Kidney (tissue), 14 donors: Measurements from ENCODE around the gene MORF4L2. TPM values are rescaled to one million over a fixed set of nuclear protein-coding genes. Genes with fewer than 3 reads are reported as not detected.
"Not testable (repeated sequence)": the region's sequence is repeated elsewhere in the genome, so short reads cannot be mapped to it uniquely, and the experiment has no call there.

Experiments
- DNase-seq, 5 donors: peaks; one replicate each; pipeline ENCODE4 v3.0.0-alpha.2; 2013 to 2020
- FAIRE-seq: peaks from 2 replicates; lab custom pipeline; 2012; peaks lifted over from hg19 to GRCh38; lab: Jason Lieb, UNC
- H3K27ac ChIP-seq, 2 donors: one replicate each; pipeline ENCODE4 v1.7.0; 2013; ENCODE audit warnings: low read depth in 2 of 2, low read length in 2 of 2, inconsistent platforms in 1 of 2
- H3K27me3 ChIP-seq: one replicate; pipeline ENCODE4 v1.7.1; 2013; ENCODE audit warnings: low read length, inconsistent platforms; ENCODE audit not compliant: control insufficient read depth, insufficient read depth
- H3K36me3 ChIP-seq, 3 donors: one replicate each; pipeline versions ENCODE4 v1.7.0 to v1.7.1; 2013; ENCODE audit warnings: low read length in 3 of 3, control low read depth in 1 of 3, inconsistent platforms in 1 of 3; ENCODE audit not compliant: insufficient read depth in 3 of 3, control insufficient read depth in 2 of 3
- H3K4me1 ChIP-seq, 3 donors: one replicate each; pipeline versions ENCODE4 v1.7.0 to v1.7.1; 2013; ENCODE audit warnings: low read length in 3 of 3, inconsistent platforms in 1 of 3, low read depth in 1 of 3; ENCODE audit not compliant: control insufficient read depth in 2 of 3, insufficient read depth in 2 of 3
- H3K4me3 ChIP-seq, 3 donors: one replicate each; pipeline versions ENCODE4 v1.7.0 to v1.8.1; 2013; ENCODE audit warnings: low read length in 3 of 3, control low read depth in 1 of 3, inconsistent platforms in 1 of 3
- H3K9ac ChIP-seq, 3 donors: one replicate each; pipeline versions ENCODE4 v1.7.0 to v1.7.1; 2013; ENCODE audit warnings: low read length in 3 of 3, control low read depth in 1 of 3, inconsistent platforms in 1 of 3
- H3K9me3 ChIP-seq, 3 donors: one replicate each; pipeline versions ENCODE4 v1.7.0 to v1.7.1; 2013; ENCODE audit warnings: low read length in 3 of 3, control low read depth in 1 of 3, inconsistent platforms in 1 of 3; ENCODE audit not compliant: control insufficient read depth in 2 of 3, insufficient read depth in 1 of 3
- intact Hi-C: fragments of 100-400 bp; cut with DNase I; formaldehyde crosslinking; loops from one replicate; pipeline ENCODE4 v1.11.1; 2022
- polyA plus RNA-seq: library from polyadenylated mRNA; stranded (reverse); fragments of 350-450 nt; fragmentation: Illumina TruSeq; extraction: RNeasy Lipid Tissue Mini Kit (QIAGEN cat#74804); gene quantifications from one replicate; pipeline ENCODE4 v1.2.3, GENCODE V29; 2014; ENCODE audit warnings: low read depth, low replicate concordance; ENCODE audit not compliant: insufficient read depth
- total RNA-seq: library from RNA; stranded (reverse); fragmentation: NEBNext Ultra II Directional; extraction: Animal tissue kit (Norgen Biotek cat#: 25700); gene quantifications from one replicate; pipeline ENCODE4 v1.2.1, GENCODE V29; 2021
- TF ChIP-seq, protein P1 (sequence below): IDR thresholded peaks from 3 replicates; pipeline ENCODE4 v1.5.1; 2012; ENCODE audit warnings: mild to moderate bottlenecking, moderate library complexity, borderline replicate concordance; ENCODE audit not compliant: insufficient read depth; ENCODE audit errors: extremely low read depth
- donor health status: control.
- donor health status: control.
- donor health status: control.
- donor health status: control.
- donor health status: control.
- donor health status: DM: yes; HTN: yes; CAD: no.
- donor health status: Normal renal cell carcinoma (clear cell type).

Gene MORF4L2
- total and polyA plus RNA-seq, 2 donors from 2014 or later: 146 to 250 TPM

DNA sequence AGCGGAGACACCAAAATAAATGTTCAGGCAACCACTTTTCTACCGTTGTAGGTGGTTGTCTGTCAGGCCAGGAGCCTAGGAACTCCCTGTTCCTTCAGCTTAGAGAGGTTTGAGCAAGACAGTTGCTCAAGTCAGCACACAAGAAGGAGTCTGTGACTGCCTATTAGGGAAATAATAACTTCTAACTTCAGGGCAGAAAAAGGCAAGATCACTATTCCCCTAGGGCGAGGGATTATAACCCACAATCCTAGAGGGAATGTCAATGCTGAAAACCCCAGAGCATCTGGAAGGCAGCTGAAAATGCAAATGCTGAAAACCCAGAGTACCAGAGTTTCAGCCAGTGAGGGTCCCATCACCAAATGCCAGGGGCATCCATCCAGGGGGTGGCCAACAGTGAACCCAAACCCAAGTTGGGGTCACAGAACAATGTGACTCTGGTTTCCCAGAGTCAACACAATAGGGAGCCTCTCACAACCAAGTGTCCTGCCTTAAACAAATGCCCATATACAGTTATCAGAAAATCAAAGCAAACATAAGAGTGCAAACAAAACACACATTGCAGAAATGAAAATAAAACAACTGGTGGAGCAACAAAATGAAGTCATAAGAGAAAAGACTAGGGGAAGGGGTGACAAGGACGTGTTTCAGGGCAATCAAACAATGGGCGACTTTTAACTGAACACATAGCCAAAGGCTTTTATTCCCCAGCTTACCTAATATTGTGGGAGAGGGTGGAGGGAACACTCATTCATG, 27.6 kb downstream of the MORF4L2 start:
- H3K27ac ChIP-seq: no peak overlapping the region
- FAIRE-seq (no peak), DNase-seq (no peak)
- TF ChIP-seq, protein P1, sequence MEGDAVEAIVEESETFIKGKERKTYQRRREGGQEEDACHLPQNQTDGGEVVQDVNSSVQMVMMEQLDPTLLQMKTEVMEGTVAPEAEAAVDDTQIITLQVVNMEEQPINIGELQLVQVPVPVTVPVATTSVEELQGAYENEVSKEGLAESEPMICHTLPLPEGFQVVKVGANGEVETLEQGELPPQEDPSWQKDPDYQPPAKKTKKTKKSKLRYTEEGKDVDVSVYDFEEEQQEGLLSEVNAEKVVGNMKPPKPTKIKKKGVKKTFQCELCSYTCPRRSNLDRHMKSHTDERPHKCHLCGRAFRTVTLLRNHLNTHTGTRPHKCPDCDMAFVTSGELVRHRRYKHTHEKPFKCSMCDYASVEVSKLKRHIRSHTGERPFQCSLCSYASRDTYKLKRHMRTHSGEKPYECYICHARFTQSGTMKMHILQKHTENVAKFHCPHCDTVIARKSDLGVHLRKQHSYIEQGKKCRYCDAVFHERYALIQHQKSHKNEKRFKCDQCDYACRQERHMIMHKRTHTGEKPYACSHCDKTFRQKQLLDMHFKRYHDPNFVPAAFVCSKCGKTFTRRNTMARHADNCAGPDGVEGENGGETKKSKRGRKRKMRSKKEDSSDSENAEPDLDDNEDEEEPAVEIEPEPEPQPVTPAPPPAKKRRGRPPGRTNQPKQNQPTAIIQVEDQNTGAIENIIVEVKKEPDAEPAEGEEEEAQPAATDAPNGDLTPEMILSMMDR: no peak
- intact Hi-C loops: no loop called here
- peaks cover 2% of the 10 kb centered on the region for H3K27me3 ChIP-seq
- H3K9ac ChIP-seq: no peak overlapping the region
- H3K4me3 ChIP-seq: no peak overlapping the region
- no peaks in the 10 kb centered on the region for H3K9me3 ChIP-seq
- H3K36me3 ChIP-seq: no peaks in the 10 kb centered on the region
- no peaks in the 10 kb centered on the region for H3K4me1 ChIP-seq

DNA sequence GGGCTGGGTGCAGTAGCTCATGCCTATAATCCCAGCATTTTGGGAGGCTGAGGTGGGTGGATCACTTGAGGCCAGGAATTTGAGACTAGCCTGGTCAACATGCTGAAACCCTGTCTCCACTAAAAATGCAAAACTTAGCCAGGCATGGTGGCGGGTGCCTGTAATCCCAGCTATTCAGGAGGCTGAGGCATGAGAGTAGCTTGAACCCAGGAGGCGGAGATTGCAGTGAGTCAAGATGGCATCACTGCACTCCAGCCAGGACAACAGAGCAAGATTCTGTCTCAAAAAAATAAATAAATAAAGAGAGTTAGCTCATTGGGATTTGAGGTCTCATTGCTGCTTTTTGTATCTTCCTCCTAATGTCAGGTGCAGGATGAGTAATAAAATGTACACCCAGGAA, 29.4 kb downstream of the MORF4L2 start:
- DNase-seq, H3K27me3 ChIP-seq, H3K27ac ChIP-seq, FAIRE-seq, H3K9ac ChIP-seq, H3K9me3 ChIP-seq, H3K36me3 ChIP-seq, intact Hi-C loops, H3K4me3 ChIP-seq, H3K4me1 ChIP-seq: not testable (repeated sequence)

DNA sequence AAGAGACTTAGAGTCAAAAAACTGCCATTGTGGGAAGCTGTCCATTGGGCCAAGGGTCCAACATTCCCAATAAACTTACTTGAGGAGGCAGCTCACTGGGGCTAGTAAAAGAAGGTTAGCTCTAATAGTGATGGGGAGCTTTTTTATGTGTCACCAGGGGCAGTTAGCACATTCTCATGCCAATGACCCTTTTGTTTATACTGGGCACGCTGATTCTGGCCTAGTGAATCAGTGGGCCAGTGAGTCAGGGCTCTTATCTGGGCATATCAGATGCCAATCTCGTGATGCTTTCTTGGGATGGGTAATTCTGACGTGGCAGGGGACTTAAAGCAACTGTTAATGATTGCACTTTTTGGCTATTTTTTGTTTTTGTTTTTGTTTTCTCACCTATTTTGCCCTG, 29.9 kb downstream of the MORF4L2 start:
- H3K9ac ChIP-seq: no peak overlapping the region
- no peaks in the 10 kb centered on the region for H3K9me3 ChIP-seq
- DNase-seq (no peak), FAIRE-seq (no peak)
- H3K27me3 ChIP-seq: no peaks in the 10 kb centered on the region
- no peak overlapping the region for H3K4me3 ChIP-seq
- no peaks in the 10 kb centered on the region for H3K36me3 ChIP-seq
- no peak overlapping the region for H3K27ac ChIP-seq
- intact Hi-C loops: no loop called here
- TF ChIP-seq, protein P1: no peak
- H3K4me1 ChIP-seq: no peaks in the 10 kb centered on the region

DNA sequence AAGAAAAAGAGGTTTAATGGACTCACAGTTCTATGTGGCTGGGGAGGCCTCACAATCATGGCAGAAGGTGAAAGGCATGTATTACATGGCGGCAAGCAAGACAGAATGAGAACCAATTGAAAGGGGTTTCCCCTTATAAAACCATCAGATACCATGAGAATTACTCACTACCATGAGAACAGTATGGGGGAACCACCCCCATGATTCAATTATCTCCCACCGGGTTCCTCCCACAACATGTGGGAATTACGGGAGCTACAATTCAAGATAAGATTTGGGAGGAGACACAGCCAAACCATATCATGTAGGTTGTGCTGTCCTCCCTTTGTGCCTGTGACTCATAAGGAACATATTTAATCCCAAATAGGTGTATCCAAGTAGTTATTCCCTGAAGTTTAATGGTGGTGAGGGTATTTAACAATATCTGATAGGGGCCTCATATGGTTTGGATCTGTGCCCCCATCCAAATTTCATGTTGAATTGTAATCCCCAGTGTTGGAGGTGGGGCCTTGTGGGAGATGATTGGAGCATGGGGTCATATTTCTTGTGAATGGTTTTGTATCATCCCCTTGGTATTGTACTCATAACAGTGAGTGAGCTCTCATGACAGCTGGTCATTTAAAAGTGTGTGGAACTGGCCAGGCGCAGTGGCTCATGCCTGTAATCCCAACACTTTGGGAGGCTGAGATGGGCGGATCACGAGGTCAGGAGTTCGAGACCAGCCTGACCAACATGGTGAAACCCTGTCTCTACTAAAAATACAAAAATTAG, 31.1 kb downstream of the MORF4L2 start:
- intact Hi-C loops, FAIRE-seq: not testable (repeated sequence)

More for the DNA sequence above, 31.1 kb downstream of the MORF4L2 start:
- not testable (repeated sequence) for H3K36me3 ChIP-seq, H3K4me1 ChIP-seq, H3K9me3 ChIP-seq, DNase-seq, H3K27ac ChIP-seq, H3K27me3 ChIP-seq, H3K4me3 ChIP-seq, H3K9ac ChIP-seq
